ENCODE measurements around the gene SLC25A39.
A peak's percentile ranks its signal among the peaks of the same experiment; 100 is the strongest.
"Not testable (repeated sequence)": the region's sequence is repeated elsewhere in the genome, so short reads cannot be mapped to it uniquely, and the experiment has no call there.

Gene SLC25A39

DNA sequence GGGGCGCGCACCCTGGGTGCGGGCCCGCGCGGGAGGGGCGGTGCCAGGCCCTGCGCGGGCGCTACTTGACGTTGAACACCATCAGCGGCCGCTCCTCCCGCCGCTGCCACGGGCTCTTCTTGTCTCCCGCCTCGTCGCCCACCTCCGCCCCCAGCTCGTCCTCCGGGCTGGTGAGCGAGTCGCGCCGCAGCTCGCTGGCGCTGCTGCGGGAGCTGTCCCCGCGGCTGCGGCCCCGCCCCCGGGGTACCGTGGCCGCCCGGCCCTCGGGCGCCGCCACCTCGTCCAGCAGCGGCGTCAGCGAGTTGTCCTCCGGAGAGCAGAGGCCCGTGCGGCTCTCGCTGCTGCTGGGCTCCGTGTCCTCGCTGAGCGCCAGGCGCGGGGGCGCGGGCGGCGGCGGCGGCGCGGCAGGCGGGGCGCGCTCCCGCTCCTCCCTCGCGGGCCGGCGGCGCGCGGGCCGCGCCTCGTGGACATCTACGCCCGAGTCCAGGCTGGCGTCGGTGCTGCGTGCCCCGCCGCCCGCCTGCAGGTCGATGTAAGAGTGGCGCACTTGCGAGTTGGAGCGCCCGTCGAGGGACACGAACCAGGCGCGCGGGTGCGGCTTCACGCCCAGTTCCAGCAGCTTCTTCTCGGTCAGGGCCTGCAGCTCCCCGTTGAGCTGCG lies 29.2 kb upstream of the SLC25A39 start:
- no peak for DNase-seq

DNA sequence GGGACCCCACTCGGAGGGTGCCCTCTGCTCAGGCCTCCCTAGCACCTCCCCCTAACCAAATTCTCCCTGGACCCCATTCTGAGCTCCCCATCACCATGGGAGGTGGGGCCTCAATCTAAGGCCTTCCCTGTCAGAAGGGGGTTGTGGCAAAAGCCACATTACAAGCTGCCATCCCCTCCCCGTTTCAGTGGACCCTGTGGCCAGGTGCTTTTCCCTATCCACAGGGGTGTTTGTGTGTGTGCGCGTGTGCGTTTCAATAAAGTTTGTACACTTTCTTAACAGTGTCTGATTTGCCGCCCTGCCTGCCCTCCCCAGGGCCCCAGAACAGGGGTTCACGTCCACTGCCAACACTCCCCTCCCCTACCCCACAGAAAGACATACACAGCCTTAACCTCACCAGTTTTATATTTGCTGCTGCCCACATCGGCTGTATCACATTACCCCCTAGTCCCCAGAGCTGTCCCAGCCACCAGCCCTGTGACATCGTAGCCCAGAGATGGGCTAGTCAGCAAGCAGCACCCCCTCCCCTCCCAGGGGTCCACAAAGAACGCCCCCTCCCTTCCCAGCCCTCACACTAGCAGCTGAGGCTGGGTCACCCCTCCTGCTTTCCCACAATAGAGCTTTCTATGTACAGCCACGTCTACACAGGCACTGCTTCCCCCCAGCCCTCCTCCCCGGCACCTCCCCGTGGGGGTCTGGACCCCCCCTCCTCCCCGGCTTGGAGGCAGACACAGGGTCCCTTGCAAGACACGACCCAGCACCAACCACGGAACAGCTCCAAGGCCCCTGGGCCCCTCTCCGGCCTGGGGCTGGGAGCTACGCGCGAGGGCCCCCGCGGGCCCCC lies 28.4 kb upstream of the SLC25A39 start:
- no peak for DNase-seq

DNA sequence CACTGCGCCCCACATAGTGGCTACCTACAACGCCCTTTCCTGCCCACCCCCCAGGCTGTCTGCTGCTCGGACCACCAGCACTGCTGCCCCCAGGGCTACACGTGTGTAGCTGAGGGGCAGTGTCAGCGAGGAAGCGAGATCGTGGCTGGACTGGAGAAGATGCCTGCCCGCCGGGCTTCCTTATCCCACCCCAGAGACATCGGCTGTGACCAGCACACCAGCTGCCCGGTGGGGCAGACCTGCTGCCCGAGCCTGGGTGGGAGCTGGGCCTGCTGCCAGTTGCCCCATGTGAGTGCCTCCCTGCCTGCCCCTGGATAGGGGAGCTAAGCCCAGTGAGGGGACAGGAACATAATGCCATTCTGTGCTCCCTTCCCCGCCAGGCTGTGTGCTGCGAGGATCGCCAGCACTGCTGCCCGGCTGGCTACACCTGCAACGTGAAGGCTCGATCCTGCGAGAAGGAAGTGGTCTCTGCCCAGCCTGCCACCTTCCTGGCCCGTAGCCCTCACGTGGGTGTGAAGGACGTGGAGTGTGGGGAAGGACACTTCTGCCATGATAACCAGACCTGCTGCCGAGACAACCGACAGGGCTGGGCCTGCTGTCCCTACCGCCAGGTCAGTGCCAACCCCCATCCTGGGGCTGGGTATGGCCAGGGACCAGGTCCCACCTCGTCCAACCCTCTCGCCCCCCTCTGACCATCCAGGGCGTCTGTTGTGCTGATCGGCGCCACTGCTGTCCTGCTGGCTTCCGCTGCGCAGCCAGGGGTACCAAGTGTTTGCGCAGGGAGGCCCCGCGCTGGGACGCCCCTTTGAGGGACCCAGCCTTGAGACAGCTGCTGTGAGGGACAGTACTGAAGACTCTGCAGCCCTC lies 27.6 kb upstream of the SLC25A39 start:
- DNase-seq, result no peak

DNA sequence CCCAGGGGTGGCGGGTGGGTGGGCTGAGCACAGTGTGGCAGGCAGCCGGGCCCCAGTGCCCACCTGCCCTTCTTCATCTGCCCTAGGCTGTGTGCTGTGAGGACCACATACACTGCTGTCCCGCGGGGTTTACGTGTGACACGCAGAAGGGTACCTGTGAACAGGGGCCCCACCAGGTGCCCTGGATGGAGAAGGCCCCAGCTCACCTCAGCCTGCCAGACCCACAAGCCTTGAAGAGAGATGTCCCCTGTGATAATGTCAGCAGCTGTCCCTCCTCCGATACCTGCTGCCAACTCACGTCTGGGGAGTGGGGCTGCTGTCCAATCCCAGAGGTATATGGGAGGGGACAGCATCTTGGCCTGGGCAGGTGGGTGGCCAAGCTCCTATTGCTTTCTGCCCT lies 26.8 kb upstream of the SLC25A39 start:
- DNase-seq, result no peak

DNA sequence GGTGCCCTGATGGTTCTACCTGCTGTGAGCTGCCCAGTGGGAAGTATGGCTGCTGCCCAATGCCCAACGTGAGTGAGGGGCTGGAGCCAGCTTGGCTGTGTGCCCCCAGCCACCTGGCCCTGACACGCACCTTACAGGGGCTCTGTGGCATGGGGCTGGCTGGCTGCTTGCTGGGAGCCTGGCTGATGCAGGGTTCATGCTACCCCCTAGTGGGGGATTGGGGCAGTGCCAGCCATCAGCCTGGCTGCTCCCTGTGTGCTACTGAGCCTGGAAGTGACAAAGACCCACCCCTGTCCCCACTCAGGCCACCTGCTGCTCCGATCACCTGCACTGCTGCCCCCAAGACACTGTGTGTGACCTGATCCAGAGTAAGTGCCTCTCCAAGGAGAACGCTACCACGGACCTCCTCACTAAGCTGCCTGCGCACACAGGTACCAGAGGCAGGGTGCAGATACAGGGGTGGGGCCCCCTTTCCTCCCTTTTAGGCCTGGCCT lies 26.2 kb upstream of the SLC25A39 start:
- DNase-seq, result no peak

DNA sequence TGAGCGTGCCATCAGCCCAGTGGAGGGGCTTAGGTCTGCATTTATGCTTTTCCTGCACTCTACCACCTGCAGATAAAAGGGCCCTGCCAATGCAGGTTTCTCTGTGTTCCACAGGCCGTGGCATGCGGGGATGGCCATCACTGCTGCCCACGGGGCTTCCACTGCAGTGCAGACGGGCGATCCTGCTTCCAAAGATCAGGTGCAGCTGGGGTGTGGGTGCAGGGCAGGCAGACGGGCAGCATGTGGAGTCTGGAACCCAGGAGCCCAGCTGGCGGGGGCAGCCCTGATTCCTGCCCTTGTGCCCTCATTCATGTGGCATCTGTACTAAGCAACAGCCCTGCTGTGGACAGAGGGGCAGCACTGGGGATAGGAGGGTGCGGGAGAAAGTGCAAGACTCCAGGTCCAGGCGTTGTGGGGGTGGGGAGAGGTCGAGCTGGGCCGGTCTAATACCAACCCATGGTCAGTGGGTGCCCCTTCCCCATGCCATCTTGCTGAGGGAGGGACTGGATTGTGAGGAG lies 25.0 kb upstream of the SLC25A39 start:
- no peak for DNase-seq

DNA sequence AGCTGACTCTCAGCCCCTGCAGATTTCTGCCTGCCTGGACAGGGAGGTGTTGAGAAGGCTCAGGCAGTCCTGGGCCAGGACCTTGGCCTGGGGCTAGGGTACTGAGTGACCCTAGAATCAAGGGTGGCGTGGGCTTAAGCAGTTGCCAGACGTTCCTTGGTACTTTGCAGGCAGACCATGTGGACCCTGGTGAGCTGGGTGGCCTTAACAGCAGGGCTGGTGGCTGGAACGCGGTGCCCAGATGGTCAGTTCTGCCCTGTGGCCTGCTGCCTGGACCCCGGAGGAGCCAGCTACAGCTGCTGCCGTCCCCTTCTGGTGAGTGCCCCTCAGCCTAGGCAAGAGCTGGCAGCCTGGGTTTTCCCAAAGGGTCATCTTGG lies 24.4 kb upstream of the SLC25A39 start:
- no peak for DNase-seq

DNA sequence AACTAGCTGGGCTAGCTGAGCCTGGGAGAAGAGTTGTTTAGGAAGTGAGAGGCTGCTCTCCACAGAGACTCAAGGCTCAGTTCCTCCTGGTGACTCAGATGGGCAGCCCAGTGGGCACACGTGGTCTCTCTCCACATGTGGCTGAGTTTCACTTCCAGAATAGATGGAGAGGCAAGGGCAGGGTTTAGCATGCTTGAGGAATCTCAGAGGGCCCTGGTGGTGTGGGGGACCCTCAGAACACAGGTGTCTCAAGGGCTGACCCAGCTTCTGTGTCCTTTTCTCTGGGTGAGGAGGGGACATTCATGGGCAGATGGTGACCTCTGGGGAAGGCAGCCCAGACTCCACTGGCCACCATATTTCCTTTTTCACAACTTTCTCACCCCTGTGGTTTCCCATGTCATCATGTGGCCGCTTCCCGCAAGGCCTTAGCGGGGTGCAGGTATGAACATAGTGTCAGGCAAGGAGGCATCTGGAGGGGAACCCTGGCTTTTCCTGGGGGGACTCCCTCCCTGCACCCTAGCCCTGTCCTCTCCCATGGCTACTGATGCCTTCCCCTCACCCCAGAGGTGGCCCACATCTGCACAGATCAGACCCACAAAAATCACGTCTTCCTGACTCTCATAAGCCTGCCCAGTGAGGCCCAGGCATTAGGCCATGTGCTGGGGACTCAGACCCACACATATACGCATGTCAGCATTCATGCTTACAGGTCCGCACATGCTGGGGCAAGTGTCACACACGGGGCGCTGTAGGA lies 23.8 kb upstream of the SLC25A39 start:
- no peak for DNase-seq

DNA sequence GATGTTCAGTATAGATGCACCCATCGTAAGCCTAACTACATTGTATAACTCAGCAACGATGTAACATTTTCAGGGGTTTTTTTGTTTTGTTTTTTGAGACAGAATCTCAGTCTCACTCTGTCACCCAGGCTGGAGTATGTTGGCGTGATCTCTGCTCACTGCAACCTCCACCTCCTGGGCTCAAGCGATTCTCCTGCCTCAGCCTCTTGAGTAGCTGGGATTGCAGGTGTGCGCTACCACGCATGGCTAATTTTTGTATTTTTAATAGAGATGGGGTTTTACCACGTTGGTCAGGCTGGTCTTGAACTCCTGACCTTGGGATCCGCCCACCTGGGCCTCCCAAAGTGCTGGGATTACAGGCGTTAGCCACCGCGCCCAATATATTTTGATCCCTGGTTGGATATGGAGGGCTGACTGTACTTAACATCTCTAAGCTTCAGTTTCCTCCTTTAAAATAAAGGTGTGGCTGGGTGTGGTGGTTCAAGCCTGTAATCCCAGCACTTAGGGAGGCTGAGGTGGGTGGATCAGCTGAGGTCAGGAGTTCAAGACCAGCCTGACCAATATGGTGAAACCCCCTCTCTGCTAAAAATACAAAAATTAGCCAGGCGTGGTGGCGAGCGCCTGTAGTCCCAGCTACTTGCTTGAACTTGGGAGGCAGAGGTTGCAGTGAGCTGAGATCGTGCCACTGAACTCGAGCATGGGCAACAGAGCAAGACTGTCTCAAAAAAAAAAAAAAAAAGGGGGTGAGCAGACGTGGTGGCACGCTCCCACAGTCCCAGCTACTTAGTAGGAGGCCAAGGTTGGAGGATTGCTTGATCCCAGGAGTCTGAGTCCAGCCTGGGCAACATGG lies 22.8 kb upstream of the SLC25A39 start:
- not testable (repeated sequence) for DNase-seq

DNA sequence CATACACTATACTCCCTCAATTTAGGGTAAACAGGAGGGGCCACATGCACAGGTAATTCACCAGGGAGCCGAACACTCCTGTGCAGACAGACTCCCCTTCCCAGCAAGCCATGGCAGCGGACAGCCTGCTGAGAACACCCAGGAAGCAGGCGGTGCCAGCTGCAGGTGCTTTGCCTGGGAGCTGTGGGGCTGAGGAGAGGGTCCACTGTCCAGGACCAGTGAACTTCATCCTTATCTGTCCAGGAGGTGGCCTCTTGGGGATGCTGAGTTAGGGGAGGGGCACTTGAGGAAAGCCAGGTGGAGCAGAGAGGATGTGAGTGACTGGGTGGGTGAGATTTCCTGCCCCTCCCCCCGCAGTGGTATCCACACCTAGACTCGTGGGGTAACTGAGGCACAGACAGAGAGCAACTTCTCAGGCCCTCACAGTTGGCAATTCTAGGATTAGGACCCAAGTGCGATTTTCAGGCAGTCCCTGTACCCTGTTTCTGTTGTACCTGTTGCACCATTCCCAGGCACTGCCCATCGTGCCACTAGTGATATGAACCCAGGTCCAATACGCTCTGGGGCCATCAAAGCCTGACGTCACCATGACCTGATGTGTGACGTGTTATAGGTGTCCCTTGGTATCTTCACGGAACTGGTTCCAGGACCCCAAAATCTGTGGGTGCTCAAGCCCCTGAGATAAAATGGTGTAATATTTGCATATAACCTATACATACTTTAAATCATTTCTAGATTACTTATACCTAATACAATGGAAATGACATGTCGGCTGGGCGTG lies 21.6 kb upstream of the SLC25A39 start:
- no peak for DNase-seq

DNA sequence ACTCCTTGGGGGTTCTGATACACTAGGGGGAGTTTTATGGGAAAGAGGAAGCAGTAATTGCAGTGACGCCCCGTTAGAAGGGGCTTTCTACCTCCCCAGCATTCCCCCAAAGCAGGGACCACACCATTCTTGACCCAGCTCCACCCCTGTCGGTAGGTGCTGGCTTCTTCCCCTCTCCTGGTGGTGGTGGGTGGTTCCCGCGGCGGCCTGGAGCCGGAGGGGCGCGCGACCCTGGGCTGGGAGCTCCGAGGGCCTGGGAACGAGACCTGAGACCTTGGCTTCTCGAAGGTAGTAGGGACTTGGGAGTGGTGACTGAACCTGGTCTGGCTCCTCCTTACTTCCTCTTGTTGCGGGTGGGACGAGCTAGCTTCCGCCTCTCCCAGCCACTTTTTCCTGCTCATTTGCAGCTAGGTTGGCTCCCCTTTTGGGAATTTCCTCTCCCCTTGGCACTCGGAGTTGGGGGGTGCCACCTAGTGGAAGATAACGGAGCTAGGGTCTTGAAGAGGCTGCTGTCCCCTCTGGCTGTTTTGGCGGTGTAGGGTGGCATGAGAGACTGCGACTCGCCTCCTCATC lies 20.9 kb upstream of the SLC25A39 start:
- no peak for DNase-seq

DNA sequence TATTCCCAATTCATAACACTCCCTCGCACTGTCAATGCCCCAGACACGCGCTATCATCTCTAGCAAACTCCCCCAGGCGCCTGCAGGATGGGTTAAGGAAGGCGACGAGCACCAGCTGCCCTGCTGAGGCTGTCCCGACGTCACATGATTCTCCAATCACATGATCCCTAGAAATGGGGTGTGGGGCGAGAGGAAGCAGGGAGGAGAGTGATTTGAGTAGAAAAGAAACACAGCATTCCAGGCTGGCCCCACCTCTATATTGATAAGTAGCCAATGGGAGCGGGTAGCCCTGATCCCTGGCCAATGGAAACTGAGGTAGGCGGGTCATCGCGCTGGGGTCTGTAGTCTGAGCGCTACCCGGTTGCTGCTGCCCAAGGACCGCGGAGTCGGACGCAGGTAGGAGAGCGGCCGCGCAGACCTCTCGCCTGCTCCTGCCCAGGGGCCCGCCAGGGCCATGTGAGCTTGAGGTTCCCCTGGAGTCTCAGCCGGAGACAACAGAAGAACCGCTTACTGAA lies 20.4 kb upstream of the SLC25A39 start, which contains the start of gene GRN:
Gene GRN, plus strand, starts transcription at position 364 of the 515 bp plus-strand sequence. CDS start 3,863 bp downstream, outside the sequence.
- peak; percentile 70 for DNase-seq

DNA sequence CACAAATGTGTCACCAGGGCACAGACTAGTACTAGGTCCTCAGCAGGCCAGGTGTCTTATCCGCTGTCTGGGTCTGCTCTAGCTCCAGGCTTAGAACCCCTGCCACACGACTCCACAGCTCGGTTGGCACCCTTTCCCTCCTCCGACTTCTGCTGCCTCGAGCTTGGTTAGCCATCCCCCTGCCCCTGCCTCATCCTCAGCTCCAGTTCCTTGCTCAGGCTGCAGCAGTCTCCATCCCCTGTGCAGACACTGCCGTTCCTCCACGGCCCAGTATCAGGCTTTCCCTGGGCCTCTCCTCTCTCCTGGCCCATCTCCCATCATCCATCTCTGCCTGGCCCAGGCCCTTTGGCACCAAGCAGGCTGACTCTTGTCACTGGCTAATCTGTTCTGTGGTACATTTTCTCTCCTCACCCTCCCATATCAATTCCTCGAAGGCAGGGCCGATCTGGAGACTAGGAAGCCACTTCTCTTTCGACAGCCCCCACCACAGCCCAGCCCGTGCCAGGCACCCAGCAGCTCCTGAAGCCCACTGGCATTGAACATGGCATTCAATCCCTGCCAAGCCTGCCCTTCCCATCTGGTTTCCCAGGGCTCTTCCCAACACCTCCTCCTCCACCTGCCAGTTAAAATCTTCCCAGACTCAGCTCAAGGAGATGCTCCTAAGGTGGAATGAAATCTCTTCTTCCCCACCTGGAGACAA lies 19.0 kb upstream of the SLC25A39 start:
- DNase-seq, result no peak

DNA sequence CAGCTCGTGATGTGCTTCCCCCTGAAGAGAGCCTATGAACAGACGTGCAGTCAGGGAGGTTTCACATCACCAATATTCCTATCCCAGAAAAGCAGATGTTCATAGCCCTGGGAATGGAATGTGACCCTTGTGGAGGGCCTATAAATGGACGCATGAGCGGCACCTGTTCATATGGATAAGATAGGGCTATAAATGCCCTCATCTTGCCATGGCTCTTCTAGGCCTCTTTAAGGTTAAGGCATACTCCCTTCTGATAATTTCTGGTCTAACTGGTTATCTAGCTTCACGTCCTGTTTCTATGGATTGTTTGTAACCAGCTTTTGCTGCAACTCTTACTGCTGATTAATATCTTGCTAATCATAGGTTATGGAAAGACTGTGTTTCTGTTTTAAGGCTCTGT lies 15.9 kb upstream of the SLC25A39 start:
- DNase-seq, result not testable (repeated sequence)

DNA sequence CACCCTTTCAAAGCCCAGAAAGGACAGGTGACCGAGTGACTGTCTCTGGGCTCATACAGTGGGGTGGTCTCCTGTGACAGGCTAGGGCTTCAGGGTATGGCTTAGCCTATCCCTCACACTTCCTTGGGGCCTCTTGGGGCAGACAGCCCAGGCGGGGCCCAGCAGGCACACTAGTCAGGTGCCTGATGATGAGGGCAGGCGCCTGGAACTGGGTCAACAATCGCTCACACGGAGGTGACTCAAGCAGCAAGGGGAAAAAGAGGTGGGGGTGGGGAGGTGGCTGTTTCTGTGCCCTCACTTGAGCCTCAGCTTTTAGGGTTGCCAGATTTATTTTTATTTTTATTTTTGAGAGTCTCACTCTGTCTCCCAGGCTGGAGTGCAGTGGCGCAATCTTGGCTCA lies 14.1 kb upstream of the SLC25A39 start:
- DNase-seq, result no peak

DNA sequence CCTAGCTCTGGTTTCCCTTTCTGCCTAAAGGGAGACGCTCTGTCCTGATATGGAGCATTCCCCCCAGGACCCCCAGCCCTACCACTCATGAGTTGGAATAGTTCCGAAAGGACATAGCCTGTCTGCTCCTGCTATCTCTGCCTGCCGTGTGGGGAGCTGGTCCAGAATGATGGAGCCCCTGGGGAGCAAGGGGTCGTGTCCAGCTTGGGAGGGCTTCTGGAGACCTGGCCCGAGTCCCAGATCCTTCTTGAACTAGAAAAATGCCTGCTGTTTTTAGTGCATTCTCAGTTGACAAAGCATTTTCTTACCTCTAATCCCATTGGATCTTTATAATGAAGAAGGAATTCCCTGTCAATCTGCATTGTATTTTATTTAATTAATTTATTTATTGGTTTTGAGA lies 11.3 kb upstream of the SLC25A39 start:
- DNase-seq, result no peak

DNA sequence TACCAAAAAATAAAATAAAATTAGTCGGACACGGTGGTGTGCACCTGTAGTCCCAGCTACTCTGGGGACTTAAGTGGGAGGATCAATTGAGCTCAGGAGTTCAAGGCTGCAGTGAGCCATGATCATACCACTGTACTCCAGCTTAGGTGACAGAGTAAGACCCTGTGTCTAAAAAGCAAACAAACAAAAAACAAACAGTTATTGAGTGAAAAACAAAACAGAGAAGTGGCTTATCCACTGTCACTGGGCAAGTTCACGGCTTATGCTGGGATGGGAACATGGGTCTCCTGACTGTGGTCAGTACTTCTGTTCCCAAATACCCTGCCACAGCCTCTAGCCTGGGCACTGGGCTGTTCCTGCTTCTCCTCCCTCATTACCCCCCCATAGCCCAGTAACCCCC lies 10.9 kb upstream of the SLC25A39 start:
- DNase-seq, result no peak

DNA sequence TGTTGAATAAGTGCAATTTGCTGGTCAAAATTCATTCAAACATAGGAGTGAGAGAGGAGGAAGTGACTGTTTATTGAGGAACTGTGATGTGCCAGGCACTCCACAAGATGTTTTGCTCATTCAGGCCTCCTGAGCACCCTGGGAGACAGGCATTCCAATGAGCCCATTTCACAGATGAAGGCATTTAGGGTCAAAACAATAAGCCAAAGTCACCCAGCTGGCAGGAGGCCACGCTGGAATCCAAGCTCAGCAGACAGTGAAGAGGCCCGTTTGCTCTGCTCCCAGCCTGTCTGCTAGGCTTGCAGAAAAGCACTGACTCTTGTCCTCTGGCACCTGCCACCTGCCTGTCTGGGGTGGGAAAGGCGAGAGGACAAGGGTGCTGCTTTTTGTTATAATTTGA lies 10.1 kb upstream of the SLC25A39 start:
- DNase-seq, result no peak

DNA sequence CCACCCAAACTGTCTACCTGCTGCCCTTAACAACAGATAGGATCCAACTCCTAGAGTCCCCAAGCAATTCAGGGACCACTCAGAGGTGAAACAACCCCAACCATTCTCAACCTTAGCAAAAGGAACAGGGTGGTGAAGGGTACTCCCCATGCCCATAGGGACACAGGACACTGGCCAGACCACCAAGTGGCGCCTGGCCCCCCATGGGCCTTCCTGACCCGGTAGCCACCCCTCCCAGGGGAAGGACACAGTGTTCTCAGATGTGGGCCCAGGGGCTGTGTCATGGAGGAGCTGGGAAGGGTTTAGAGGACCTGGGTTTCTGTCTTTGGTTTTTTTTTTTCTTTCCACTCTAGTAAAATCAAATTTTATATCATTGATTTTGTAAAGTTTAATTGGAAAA lies 9.7 kb upstream of the SLC25A39 start:
- DNase-seq, result no peak
